SK-N-SH (cell line): ENCODE measurements around the gene SLC8A1. TPM values are rescaled to one million over a fixed set of nuclear protein-coding genes. Genes with fewer than 3 reads are reported as not detected.

ENCODE experiments used
- CTCF ChIA-PET: fragments of 300-600, 350-600 bp; formaldehyde crosslinking; extraction: SDS; loops from one replicate; lab custom pipeline; 2021; lab: Yijun Ruan, JAX
- POLR2A ChIA-PET: fragments of 350-600 bp; sonication (Branson Sonifier 250); formaldehyde crosslinking; extraction: SDS; loops from one replicate; lab custom pipeline; 2020; ENCODE audit warnings: antibody characterized with exemption, inconsistent platforms; lab: Yijun Ruan, JAX
- DNase-seq: peaks from one replicate; pipeline ENCODE4 v3.0.0; 2012
- H2AFZ ChIP-seq: fragments of 200-600 bp; sonication (generic); 2 replicates; pipeline ENCODE4 v1.8.1; 2016; ENCODE audit warnings: antibody characterized with exemption, mild to moderate bottlenecking, low read depth
- H3F3A ChIP-seq: fragments of 200-600 bp; sonication (generic); replicated peaks from 2 replicates; pipeline ENCODE3; 2016; ENCODE audit warnings: antibody characterized with exemption, mild to moderate bottlenecking; ENCODE audit not compliant: insufficient read depth
- H3K27ac ChIP-seq, 2 experiments: fragments of 200-500 bp in 1 of 2; fragments of 200-600 bp in 1 of 2; sonication (Bioruptor generic) in 1 of 2; sonication (generic), shearing (Covaris generic) in 1 of 2; 2 replicates each; pipeline versions ENCODE4 v1.5.1 to v1.6.1; 2014 to 2016; ENCODE audit warnings: low read depth in 2 of 2, inconsistent platforms in 1 of 2, low read length in 1 of 2, mild to moderate bottlenecking in 1 of 2, mixed read lengths in 1 of 2
- H3K27me3 ChIP-seq: fragments of 200-600 bp; sonication (generic), shearing (Covaris generic); 2 replicates; pipeline ENCODE4 v1.6.1; 2016; ENCODE audit warnings: mixed run types; ENCODE audit not compliant: insufficient read depth
- H3K36me3 ChIP-seq, 2 experiments: fragments of 200-500 bp in 1 of 2; fragments of 200-600 bp in 1 of 2; sonication (Bioruptor generic) in 1 of 2; sonication (generic) in 1 of 2; replicated peaks in 1 of 2; 2 replicates each; pipeline versions ENCODE3 to v1.5.1; 2014 to 2016; ENCODE audit warnings: low read length in 1 of 2, mild to moderate bottlenecking in 1 of 2; ENCODE audit not compliant: insufficient read depth in 2 of 2, control insufficient read depth in 1 of 2
- H3K4me1 ChIP-seq, 2 experiments: fragments of 200-500 bp in 1 of 2; fragments of 200-600 bp in 1 of 2; sonication (Bioruptor generic) in 1 of 2; sonication (generic), shearing (Covaris generic) in 1 of 2; 2 replicates each; pipeline versions ENCODE4 v1.5.1 to v1.6.1; 2014 to 2016; ENCODE audit warnings: low read depth in 1 of 2, low read length in 1 of 2, mixed run types in 1 of 2; ENCODE audit not compliant: insufficient read depth in 2 of 2, control insufficient read depth in 1 of 2
- H3K4me2 ChIP-seq: fragments of 200-600 bp; sonication (generic), shearing (Covaris generic); 2 replicates; pipeline ENCODE4 v1.6.1; 2017; ENCODE audit warnings: mixed run types
- H3K4me3 ChIP-seq, 2 experiments: fragments of 200-500 bp in 1 of 2; fragments of 200-600 bp in 1 of 2; sonication (Bioruptor generic) in 1 of 2; sonication (generic), shearing (Covaris generic) in 1 of 2; 2 replicates each; pipeline versions ENCODE4 v1.5.1 to v1.8.1; 2014 to 2016; ENCODE audit warnings: low read depth in 2 of 2, inconsistent platforms in 1 of 2, low read length in 1 of 2, mild to moderate bottlenecking in 1 of 2, mixed read lengths in 1 of 2, moderate library complexity in 1 of 2
- H3K79me2 ChIP-seq: fragments of 200-600 bp; sonication (generic); 2 replicates; pipeline ENCODE4 v1.8.1; 2017; ENCODE audit warnings: mild to moderate bottlenecking; ENCODE audit not compliant: insufficient read depth
- H3K9ac ChIP-seq: fragments of 200-600 bp; sonication (generic); 2 replicates; pipeline ENCODE4 v1.6.1; 2017; ENCODE audit warnings: mixed run types
- H3K9me2 ChIP-seq: fragments of 200-600 bp; sonication (generic); 2 replicates; pipeline ENCODE4 v1.6.1; 2017; ENCODE audit warnings: mixed run types
- H3K9me3 ChIP-seq: fragments of 200-600 bp; sonication (generic); 2 replicates; pipeline ENCODE4 v1.6.1; 2017; ENCODE audit warnings: mixed run types, mild to moderate bottlenecking, moderate library complexity
- H4K20me1 ChIP-seq: fragments of 200-600 bp; sonication (generic); 2 replicates; pipeline ENCODE4 v1.6.1; 2017; ENCODE audit warnings: mild to moderate bottlenecking, mixed run types; ENCODE audit not compliant: insufficient read depth
- CTCF ChIP-seq: fragments of 200-600 bp; sonication (generic); IDR thresholded peaks from 2 replicates; pipeline ENCODE4 v1.6.1; 2017; ENCODE audit warnings: antibody characterized with exemption, mild to moderate bottlenecking, moderate library complexity
- EP300 ChIP-seq, 2 experiments: IDR thresholded peaks; 2 replicates each; pipeline versions ENCODE4 v1.4.0 to v1.6.1; 2012; ENCODE audit warnings: borderline replicate concordance in 1 of 2, low read depth in 1 of 2, low read length in 1 of 2
- FOSL2 ChIP-seq: IDR thresholded peaks from 2 replicates; pipeline ENCODE4 v1.4.0; 2012; ENCODE audit warnings: low read depth, mild to moderate bottlenecking, moderate library complexity, borderline replicate concordance
- GABPA ChIP-seq: IDR thresholded peaks from 2 replicates; pipeline ENCODE4 v1.4.0; 2012; ENCODE audit warnings: low read depth, mild to moderate bottlenecking
- MAX ChIP-seq: IDR thresholded peaks from 2 replicates; pipeline ENCODE4 v1.4.0; 2012; ENCODE audit warnings: low read depth
- NRF1 ChIP-seq: IDR thresholded peaks from 2 replicates; pipeline ENCODE4 v1.6.1; 2012; ENCODE audit warnings: low read depth, mild to moderate bottlenecking, low read length
- REST ChIP-seq: IDR thresholded peaks from 2 replicates; pipeline ENCODE4 v1.6.1; 2012; ENCODE audit warnings: mild to moderate bottlenecking, low read depth, low read length, moderate library complexity
- RFX5 ChIP-seq: IDR thresholded peaks from 2 replicates; pipeline ENCODE4 v1.6.1; 2012; ENCODE audit warnings: mild to moderate bottlenecking, improper control_type of control experiment, low read length
- SIN3A ChIP-seq: IDR thresholded peaks from 2 replicates; pipeline ENCODE4 v1.6.1; 2012; ENCODE audit warnings: low read depth, mild to moderate bottlenecking, low read length, moderate library complexity, borderline replicate concordance
- SMC3 ChIP-seq: IDR thresholded peaks from 2 replicates; pipeline ENCODE4 v1.6.1; 2012; ENCODE audit warnings: low read depth, low read length, improper control_type of control experiment
- TEAD4 ChIP-seq: IDR thresholded peaks from 2 replicates; pipeline ENCODE4 v1.4.0; 2012; ENCODE audit warnings: mild to moderate bottlenecking, borderline replicate concordance; ENCODE audit not compliant: insufficient read depth
- USF2 ChIP-seq: fragments of 150-350 bp; IDR thresholded peaks from 2 replicates; pipeline ENCODE4 v1.6.1; 2017; ENCODE audit warnings: antibody characterized with exemption, low read length, low read depth, borderline replicate concordance
- WGBS: methylation state at CpG from one replicate; pipeline ENCODE4 v1.1.6; 2017; ENCODE audit warnings: low lambda C conversion rate; 5-methylcytosine and 5-hydroxymethylcytosine counted together
- polyA plus RNA-seq, 3 experiments: library from polyadenylated mRNA; depleted of rRNA; stranded (reverse); fragments of >200 nt; gene quantifications; 2 replicates each; pipeline ENCODE4 v1.2.3, GENCODE V29; 2012

Gene SLC8A1
- polyA plus RNA-seq, 1 of the 3 experiments (the other 2 are of a cell fraction): 3.2 TPM

GRCh38 chr2:40087434-40087833, 364.5 kb downstream of the SLC8A1 start:
- Histone ChIP-seq H3K9ac (no peak overlapping the region), H3K36me3 (no peaks in the 10 kb centered on the region), H3K9me3 (no peaks in the 10 kb centered on the region; the same call in 1 of the 2 replicates), H3K9me2 (no peaks in the 10 kb centered on the region), H3K4me3 (no peak overlapping the region), H3K4me1 (no peaks in the 10 kb centered on the region; a peak in 1 of 4 replicates), H3K4me2 (no peak overlapping the region), H3K27me3 (no peaks in the 10 kb centered on the region), H4K20me1 (no peaks in the 10 kb centered on the region), H2AFZ (no peak overlapping the region), H3F3A (no peaks in the 10 kb centered on the region), H3K27ac (no peak overlapping the region), H3K79me2 (no peaks in the 10 kb centered on the region)
- WGBS: 71% methylated on average over 4 of the region's 5 CpGs
- no peak for TF ChIP-seq FOSL2
- TF ChIP-seq EP300 (IDR thresholded peaks at IDR 0.05; ENCODE audit: borderline replicate concordance in 1 of 2, low read depth in 1 of 2, low read length in 1 of 2): no peak
- TF ChIP-seq CTCF: no peak
- TF ChIP-seq USF2: no peak
- no peak for TF ChIP-seq RFX5
- no peak for TF ChIP-seq SIN3A
- TF ChIP-seq REST: no peak
- TF ChIP-seq TEAD4: no peak
- no peak for TF ChIP-seq SMC3
- no peak for TF ChIP-seq NRF1
- TF ChIP-seq MAX: no peak
- TF ChIP-seq GABPA: no peak
- no peak for DNase-seq
- CTCF ChIA-PET: interaction anchor here (0.7 kb wide), 1 partner anchor 23 kb away, joined by 4 read pairs; no protein-coding TSS in a partner anchor
- POLR2A ChIA-PET: no interaction called here
